ENCODE data around the gene PLA2G4F.

Gene PLA2G4F

DNA sequence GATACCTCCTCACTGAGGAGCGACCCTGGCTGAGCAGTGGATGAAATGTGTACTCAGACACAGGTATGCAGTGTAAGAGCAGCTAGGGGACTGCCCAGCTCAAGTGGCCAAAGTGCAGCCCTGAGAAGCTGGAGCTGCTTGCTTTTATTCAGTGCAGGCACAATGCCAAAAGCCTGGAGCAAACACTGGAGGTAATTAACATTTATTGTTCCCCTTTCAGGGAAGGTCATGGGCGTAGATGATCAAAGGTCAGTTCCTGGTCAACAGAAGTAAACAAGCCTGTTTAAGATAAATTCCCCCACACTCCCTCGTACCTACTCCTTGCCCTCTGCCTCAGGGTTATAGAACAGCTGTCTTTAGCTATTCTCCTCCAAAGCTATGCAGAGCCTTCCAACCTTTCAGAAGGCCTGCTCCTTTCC lies 17.5 kb downstream of the PLA2G4F start:
- H4K20me1 ChIP-seq (ENCODE audit: insufficient read depth, low read length) = no peaks in the 10 kb centered on the region
- H3K4me1 ChIP-seq (ENCODE audit: insufficient read depth, low read length) = no peaks in the 10 kb centered on the region
- no peak overlapping the region for H3K4me2 ChIP-seq (ENCODE audit: insufficient read depth, low read length)
- H3K9me3 ChIP-seq (ENCODE audit: insufficient read depth, low read length, severe bottlenecking) = no peaks in the 10 kb centered on the region
- H3K27ac ChIP-seq (ENCODE audit: low read length) = no peak overlapping the region
- DNase-seq (no peak), ATAC-seq (ENCODE audit: insufficient read depth, low read depth) (no peak)
- no peaks in the 10 kb centered on the region for H3K36me3 ChIP-seq (ENCODE audit: insufficient read depth, low read length)
- no peak overlapping the region for H3K4me3 ChIP-seq (ENCODE audit: low read depth in 1 of 2, low read length in 2 of 2)
- no peak overlapping the region for H2AFZ ChIP-seq (ENCODE audit: low read depth, low read length)
- H3K27me3 ChIP-seq (ENCODE audit: insufficient read depth, low read length, poor library complexity) = peaks cover 2% of the 10 kb centered on the region
- no peaks in the 10 kb centered on the region for H3K79me2 ChIP-seq (ENCODE audit: insufficient read depth, low read length)
- H3K9ac ChIP-seq (ENCODE audit: low read depth, low read length) = no peak overlapping the region
- TF ChIP-seq, protein P1, sequence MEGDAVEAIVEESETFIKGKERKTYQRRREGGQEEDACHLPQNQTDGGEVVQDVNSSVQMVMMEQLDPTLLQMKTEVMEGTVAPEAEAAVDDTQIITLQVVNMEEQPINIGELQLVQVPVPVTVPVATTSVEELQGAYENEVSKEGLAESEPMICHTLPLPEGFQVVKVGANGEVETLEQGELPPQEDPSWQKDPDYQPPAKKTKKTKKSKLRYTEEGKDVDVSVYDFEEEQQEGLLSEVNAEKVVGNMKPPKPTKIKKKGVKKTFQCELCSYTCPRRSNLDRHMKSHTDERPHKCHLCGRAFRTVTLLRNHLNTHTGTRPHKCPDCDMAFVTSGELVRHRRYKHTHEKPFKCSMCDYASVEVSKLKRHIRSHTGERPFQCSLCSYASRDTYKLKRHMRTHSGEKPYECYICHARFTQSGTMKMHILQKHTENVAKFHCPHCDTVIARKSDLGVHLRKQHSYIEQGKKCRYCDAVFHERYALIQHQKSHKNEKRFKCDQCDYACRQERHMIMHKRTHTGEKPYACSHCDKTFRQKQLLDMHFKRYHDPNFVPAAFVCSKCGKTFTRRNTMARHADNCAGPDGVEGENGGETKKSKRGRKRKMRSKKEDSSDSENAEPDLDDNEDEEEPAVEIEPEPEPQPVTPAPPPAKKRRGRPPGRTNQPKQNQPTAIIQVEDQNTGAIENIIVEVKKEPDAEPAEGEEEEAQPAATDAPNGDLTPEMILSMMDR (IDR thresholded peaks at IDR 0.05; ENCODE audit: borderline replicate concordance, extremely low read depth, low read length, poor library complexity, severe bottlenecking) = no peak

DNA sequence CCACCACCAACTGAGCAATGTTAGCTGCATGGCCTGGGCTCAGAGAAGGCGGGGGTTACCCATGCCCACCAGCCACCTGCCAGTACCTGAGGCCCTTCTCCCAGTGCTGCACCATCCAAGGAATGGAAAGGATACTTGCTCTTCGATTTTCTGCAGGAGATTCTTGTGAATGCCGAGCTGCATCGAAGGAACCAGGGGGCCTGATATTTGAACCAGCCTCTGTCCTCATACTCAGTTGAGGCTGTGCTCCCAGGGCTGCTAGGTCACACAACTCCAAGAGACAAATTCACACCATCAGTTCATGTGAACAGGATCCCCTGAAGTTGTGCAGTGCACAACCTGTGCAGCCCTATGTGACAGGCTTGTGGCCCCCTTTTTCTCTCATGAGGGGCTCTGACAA lies 18.0 kb downstream of the PLA2G4F start:
- peaks cover 2% of the 10 kb centered on the region for H3K27me3 ChIP-seq (ENCODE audit: insufficient read depth, low read length, poor library complexity)
- no peaks in the 10 kb centered on the region for H3K9me3 ChIP-seq (ENCODE audit: insufficient read depth, low read length, severe bottlenecking)
- H3K36me3 ChIP-seq (ENCODE audit: insufficient read depth, low read length) = no peaks in the 10 kb centered on the region
- no peak for ATAC-seq (ENCODE audit: insufficient read depth, low read depth)
- H2AFZ ChIP-seq (ENCODE audit: low read depth, low read length) = no peak overlapping the region
- H3K79me2 ChIP-seq (ENCODE audit: insufficient read depth, low read length) = no peaks in the 10 kb centered on the region
- no peak overlapping the region for H3K27ac ChIP-seq (ENCODE audit: low read length)
- no peak overlapping the region for H3K9ac ChIP-seq (ENCODE audit: low read depth, low read length)
- no peaks in the 10 kb centered on the region for H4K20me1 ChIP-seq (ENCODE audit: insufficient read depth, low read length)
- no peaks in the 10 kb centered on the region for H3K4me1 ChIP-seq (ENCODE audit: insufficient read depth, low read length)
- no peak for DNase-seq
- no peak overlapping the region for H3K4me3 ChIP-seq (ENCODE audit: low read depth in 1 of 2, low read length in 2 of 2)
- H3K4me2 ChIP-seq (ENCODE audit: insufficient read depth, low read length) = no peak overlapping the region
- no peak for TF ChIP-seq EZH2 (IDR thresholded peaks at IDR 0.05; ENCODE audit: borderline replicate concordance, low read depth, low read length, severe bottlenecking)
- TF ChIP-seq, protein P1 (IDR thresholded peaks at IDR 0.05; ENCODE audit: borderline replicate concordance, extremely low read depth, low read length, poor library complexity, severe bottlenecking) = no peak

DNA sequence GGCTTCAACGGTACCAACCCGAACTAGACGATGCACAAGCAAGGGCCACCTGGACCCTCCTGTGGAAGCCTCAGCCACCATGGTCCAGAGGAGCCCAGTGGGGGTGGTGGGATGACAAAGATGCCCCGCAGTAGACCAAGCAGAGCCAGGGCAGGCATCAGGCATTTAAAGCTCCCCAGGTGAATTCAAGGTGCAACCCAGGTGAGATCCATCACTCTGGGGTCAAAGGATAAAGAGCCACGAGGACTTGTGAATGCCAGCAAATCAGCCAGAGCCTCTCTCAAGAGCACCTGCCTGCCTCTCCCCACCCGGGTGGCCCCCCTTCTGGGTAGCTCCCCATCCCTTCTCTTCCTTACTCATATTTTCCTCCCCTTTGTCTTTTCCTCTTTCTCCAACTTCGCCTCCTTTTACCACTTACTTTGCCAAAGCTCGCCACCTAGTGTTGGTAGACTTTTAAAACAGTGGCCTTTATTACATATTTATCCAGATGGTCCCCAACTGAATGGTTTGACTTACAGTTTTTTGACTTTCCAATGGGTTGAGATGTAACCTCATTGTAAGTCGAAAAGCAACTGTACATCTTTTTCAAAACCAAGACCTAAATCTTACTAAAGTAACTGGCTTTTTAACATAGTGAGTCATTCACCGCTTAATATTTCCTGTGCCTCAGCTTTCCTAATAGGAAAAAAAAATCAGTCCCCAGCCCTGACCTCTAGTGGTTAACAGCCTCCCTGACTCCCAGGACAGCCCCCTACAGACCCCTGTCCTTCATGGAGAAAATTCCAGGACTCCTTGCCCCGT lies 18.8 kb downstream of the PLA2G4F start:
- no peak overlapping the region for H3K9ac ChIP-seq (ENCODE audit: low read depth, low read length)
- no peak overlapping the region for H3K4me2 ChIP-seq (ENCODE audit: insufficient read depth, low read length)
- no peaks in the 10 kb centered on the region for H3K4me1 ChIP-seq (ENCODE audit: insufficient read depth, low read length)
- TF ChIP-seq, protein P1 (IDR thresholded peaks at IDR 0.05; ENCODE audit: borderline replicate concordance, extremely low read depth, low read length, poor library complexity, severe bottlenecking) = peak; percentile 68
- TF ChIP-seq EZH2 (IDR thresholded peaks at IDR 0.05; ENCODE audit: borderline replicate concordance, low read depth, low read length, severe bottlenecking) = no peak
- H3K27me3 ChIP-seq (ENCODE audit: insufficient read depth, low read length, poor library complexity) = peaks cover 2% of the 10 kb centered on the region
- no peaks in the 10 kb centered on the region for H3K36me3 ChIP-seq (ENCODE audit: insufficient read depth, low read length)
- ATAC-seq (ENCODE audit: insufficient read depth, low read depth) = peak; percentile 55
- no peak overlapping the region for H2AFZ ChIP-seq (ENCODE audit: low read depth, low read length)
- no peaks in the 10 kb centered on the region for H3K9me3 ChIP-seq (ENCODE audit: insufficient read depth, low read length, severe bottlenecking)
- no peaks in the 10 kb centered on the region for H4K20me1 ChIP-seq (ENCODE audit: insufficient read depth, low read length)
- DNase-seq = peak; percentile 35
- H3K27ac ChIP-seq (ENCODE audit: low read length) = no peak overlapping the region
- no peaks in the 10 kb centered on the region for H3K79me2 ChIP-seq (ENCODE audit: insufficient read depth, low read length)
- H3K4me3 ChIP-seq (ENCODE audit: low read depth in 1 of 2, low read length in 2 of 2) = no peak overlapping the region

All from DND-41 (cell line).